ENCODE data around the gene MAP4K4.

The MAP4K4 gene

GRCh38 chr2:101690547-101691152, 6.9 kb upstream of the MAP4K4 start:
- intact Hi-C loops (cut with DNase I), result loop anchor here (10.0 kb wide), 1 partner anchor 76 kb away; no protein-coding TSS in a partner anchor
- DNase-seq, result no peak

GRCh38 chr2:101692041-101692440, 5.5 kb upstream of the MAP4K4 start:
- no peak for DNase-seq
- intact Hi-C loops (cut with DNase I), result loop anchor here (10.0 kb wide), 1 partner anchor 77 kb away; no protein-coding TSS in a partner anchor

- DNase-seq, result no peak
- intact Hi-C loops (cut with DNase I), result loop anchor here (10.0 kb wide), 1 partner anchor 78 kb away; no protein-coding TSS in a partner anchor
These were observed 4.7 kb upstream of the MAP4K4 start for GRCh38 chr2:101692766-101693165.

- intact Hi-C loops (cut with DNase I), result loop anchor here (10.0 kb wide), 1 partner anchor 79 kb away; no protein-coding TSS in a partner anchor
These were observed 3.4 kb upstream of the MAP4K4 start for GRCh38 chr2:101693991-101694588.

GRCh38 chr2:101696272-101697123, 1.0 kb upstream of the MAP4K4 start:
- peak in 5 of 10 donors; percentile 27 to 89 (median 76) for DNase-seq

More at GRCh38 chr2:101693991-101694588, 3.4 kb upstream of the MAP4K4 start:
- DNase-seq, result no peak

GRCh38 chr2:101698014-101698843, 722 bp downstream of the MAP4K4 start:
- peak in 2 of 10 donors; percentile 38 to 79 for DNase-seq
- intact Hi-C loops (cut with DNase I), result loop anchor here (5.0 to 10.0 kb wide), 3 partner anchors 39 to 124 kb away; no protein-coding TSS in a partner anchor

More at GRCh38 chr2:101696272-101697123, 1.0 kb upstream of the MAP4K4 start:
- intact Hi-C loops (cut with DNase I), result loop anchor here (2.0 to 10.0 kb wide), 4 partner anchors 41 to 162 kb away; no protein-coding TSS in a partner anchor

- DNase-seq, result no peak
- intact Hi-C loops (cut with DNase I), result loop anchor here (5.0 to 10.0 kb wide), 3 partner anchors 38 to 123 kb away; no protein-coding TSS in a partner anchor
These were observed 1.6 kb downstream of the MAP4K4 start for GRCh38 chr2:101698844-101699754.

GRCh38 chr2:101699755-101700461, 2.4 kb downstream of the MAP4K4 start:
- DNase-seq, result no peak
- intact Hi-C loops (cut with DNase I), result loop anchor here (5.0 to 10.0 kb wide), 4 partner anchors 37 to 132 kb away; no protein-coding TSS in a partner anchor

- intact Hi-C loops (cut with DNase I), result loop anchor here (5.0 kb wide), 1 partner anchor 128 kb away; no protein-coding TSS in a partner anchor
- no peak for DNase-seq
These were observed 6.5 kb downstream of the MAP4K4 start for GRCh38 chr2:101704046-101704466.

GRCh38 chr2:101704816-101705578, 7.5 kb downstream of the MAP4K4 start:
- intact Hi-C loops (cut with DNase I), result loop anchor here (5.0 kb wide), 1 partner anchor 127 kb away; no protein-coding TSS in a partner anchor

GRCh38 chr2:101706121-101706818, 8.8 kb downstream of the MAP4K4 start:
- intact Hi-C loops (cut with DNase I), result no loop called here
- DNase-seq, result no peak

More at GRCh38 chr2:101704816-101705578, 7.5 kb downstream of the MAP4K4 start:
- DNase-seq, result no peak

GRCh38 chr2:101706819-101707177, 9.3 kb downstream of the MAP4K4 start:
- DNase-seq, result no peak

GRCh38 chr2:101710036-101710435, 12.5 kb downstream of the MAP4K4 start:
- intact Hi-C loops (cut with DNase I), result no loop called here
- DNase-seq, result no peak

More at GRCh38 chr2:101706819-101707177, 9.3 kb downstream of the MAP4K4 start:
- intact Hi-C loops (cut with DNase I), result no loop called here

GRCh38 chr2:101710471-101711318, 13.2 kb downstream of the MAP4K4 start:
- DNase-seq, result no peak
- intact Hi-C loops (cut with DNase I), result no loop called here

GRCh38 chr2:101714118-101714517, 16.6 kb downstream of the MAP4K4 start:
- DNase-seq, result no peak
- intact Hi-C loops (cut with DNase I), result no loop called here
